Measurements from ENCODE around the gene GRAMD1B. TPM values are rescaled to one million over a fixed set of nuclear protein-coding genes. Genes with fewer than 3 reads are reported as not detected.

Gene GRAMD1B
- total RNA-seq, 4 donors from 2014 or later = 0.61 to 1.7 (median 1.1) TPM

GRCh38 chr11:123576082-123576481 lies 146.0 kb downstream of the GRAMD1B start:
- WGBS, 2 donors = 46 to 60% methylated on average over 3 of the region's 3 CpGs
- no peaks in the 10 kb centered on the region for H3K36me3 ChIP-seq

GRCh38 chr11:123576501-123576900 lies 146.4 kb downstream of the GRAMD1B start:
- Histone ChIP-seq H3K27ac (no peak overlapping the region), H3K9me3 (no peaks in the 10 kb centered on the region), H3K27me3 (peaks cover 0 to 34% (median 0%) of the 10 kb centered on the region in 4 donors), H3K36me3 (no peaks in the 10 kb centered on the region), H3K4me1 (peaks cover 0 to 14% (median 5%) of the 10 kb centered on the region in 3 donors), H3K4me3 (no peak overlapping the region)
- intact Hi-C loops (cut with DNase I) = no loop called here
- TF ChIP-seq CTCF (IDR thresholded peaks at IDR 0.05) = no peak
- TF ChIP-seq POLR2A (IDR thresholded peaks at IDR 0.05) = no peak
- no peak for DNase-seq
- WGBS, 2 donors = 19 to 23% methylated on average over 3 of the region's 3 CpGs

More at GRCh38 chr11:123576082-123576481, 146.0 kb downstream of the GRAMD1B start:
- Histone ChIP-seq H3K9me3 (no peaks in the 10 kb centered on the region), H3K27me3 (peaks cover 0 to 30% (median 0%) of the 10 kb centered on the region in 4 donors), H3K4me1 (peaks cover 0 to 14% (median 5%) of the 10 kb centered on the region in 3 donors), H3K4me3 (no peak overlapping the region), H3K27ac (no peak overlapping the region)
- DNase-seq = no peak
- TF ChIP-seq POLR2A (IDR thresholded peaks at IDR 0.05) (no peak), CTCF (IDR thresholded peaks at IDR 0.05) (no peak)
- intact Hi-C loops (cut with DNase I) = no loop called here

GRCh38 chr11:123577081-123577598 lies 147.1 kb downstream of the GRAMD1B start:
- H3K4me3 ChIP-seq = no peak overlapping the region
- TF ChIP-seq CTCF (IDR thresholded peaks at IDR 0.05) (peak; percentile 73 to 91 (median 82)), POLR2A (IDR thresholded peaks at IDR 0.05) (no peak)
- peaks cover 0 to 14% (median 5%) of the 10 kb centered on the region in 3 donors for H3K4me1 ChIP-seq
- no peak for DNase-seq
- no peaks in the 10 kb centered on the region for H3K36me3 ChIP-seq
- H3K27ac ChIP-seq = no peak overlapping the region
- H3K27me3 ChIP-seq = peaks cover 0 to 40% (median 0%) of the 10 kb centered on the region in 4 donors
- 30 to 49% methylated on average over 13 to 29 of the region's 37 CpGs for WGBS, 2 donors
- H3K9me3 ChIP-seq = no peaks in the 10 kb centered on the region
- intact Hi-C loops (cut with DNase I) = no loop called here

GRCh38 chr11:123578778-123579481 lies 148.9 kb downstream of the GRAMD1B start:
- H3K27me3 ChIP-seq = peaks cover 0 to 45% (median 0%) of the 10 kb centered on the region in 4 donors
- TF ChIP-seq POLR2A (IDR thresholded peaks at IDR 0.05) = no peak
- no peak for DNase-seq
- intact Hi-C loops (cut with DNase I) = no loop called here
- peaks cover 0 to 14% (median 5%) of the 10 kb centered on the region in 3 donors for H3K4me1 ChIP-seq
- H3K4me3 ChIP-seq = no peak overlapping the region
- WGBS, 2 donors = 82 to 86% methylated on average over 8 to 10 of the region's 15 CpGs
- no peaks in the 10 kb centered on the region for H3K9me3 ChIP-seq
- no peak overlapping the region for H3K27ac ChIP-seq
- no peaks in the 10 kb centered on the region for H3K36me3 ChIP-seq

- peaks cover 0 to 14% (median 5%) of the 10 kb centered on the region in 3 donors for H3K4me1 ChIP-seq
- H3K27ac ChIP-seq = no peak overlapping the region
- intact Hi-C loops (cut with DNase I) = no loop called here
- H3K36me3 ChIP-seq = no peaks in the 10 kb centered on the region
- H3K4me3 ChIP-seq = no peak overlapping the region
- peaks cover 0 to 45% (median 0%) of the 10 kb centered on the region in 4 donors for H3K27me3 ChIP-seq
- H3K9me3 ChIP-seq = no peaks in the 10 kb centered on the region
- no peak for DNase-seq
- WGBS, 2 donors = 86 to 90% methylated on average over 2 to 5 of the region's 5 CpGs
- TF ChIP-seq POLR2A (IDR thresholded peaks at IDR 0.05) (no peak), CTCF (IDR thresholded peaks at IDR 0.05) (no peak)
Observed at GRCh38 chr11:123579482-123579812, 149.4 kb downstream of the GRAMD1B start.

All from esophagus squamous epithelium (tissue), 5 donors.